ENCODE measurements around the gene SHCBP1L.
"Not testable (repeated sequence)": the region's sequence is repeated elsewhere in the genome, so short reads cannot be mapped to it uniquely, and the experiment has no call there.

The SHCBP1L gene

GRCh38 chr1:182965096-182965495 is 12.1 kb upstream of the SHCBP1L start:
- DNase-seq (ENCODE audit: low spot score): no peak

GRCh38 chr1:182962554-182963115 is 9.7 kb upstream of the SHCBP1L start:
- DNase-seq (ENCODE audit: low spot score): peak; percentile 71

- no peak for DNase-seq (ENCODE audit: low spot score)
Observed at GRCh38 chr1:182960046-182960445, 7.1 kb upstream of the SHCBP1L start.

GRCh38 chr1:182957902-182958395 is 5.0 kb upstream of the SHCBP1L start:
- DNase-seq (ENCODE audit: low spot score): no peak

- no peak for DNase-seq (ENCODE audit: low spot score)
Observed at GRCh38 chr1:182956708-182957365, 3.9 kb upstream of the SHCBP1L start.

DNA sequence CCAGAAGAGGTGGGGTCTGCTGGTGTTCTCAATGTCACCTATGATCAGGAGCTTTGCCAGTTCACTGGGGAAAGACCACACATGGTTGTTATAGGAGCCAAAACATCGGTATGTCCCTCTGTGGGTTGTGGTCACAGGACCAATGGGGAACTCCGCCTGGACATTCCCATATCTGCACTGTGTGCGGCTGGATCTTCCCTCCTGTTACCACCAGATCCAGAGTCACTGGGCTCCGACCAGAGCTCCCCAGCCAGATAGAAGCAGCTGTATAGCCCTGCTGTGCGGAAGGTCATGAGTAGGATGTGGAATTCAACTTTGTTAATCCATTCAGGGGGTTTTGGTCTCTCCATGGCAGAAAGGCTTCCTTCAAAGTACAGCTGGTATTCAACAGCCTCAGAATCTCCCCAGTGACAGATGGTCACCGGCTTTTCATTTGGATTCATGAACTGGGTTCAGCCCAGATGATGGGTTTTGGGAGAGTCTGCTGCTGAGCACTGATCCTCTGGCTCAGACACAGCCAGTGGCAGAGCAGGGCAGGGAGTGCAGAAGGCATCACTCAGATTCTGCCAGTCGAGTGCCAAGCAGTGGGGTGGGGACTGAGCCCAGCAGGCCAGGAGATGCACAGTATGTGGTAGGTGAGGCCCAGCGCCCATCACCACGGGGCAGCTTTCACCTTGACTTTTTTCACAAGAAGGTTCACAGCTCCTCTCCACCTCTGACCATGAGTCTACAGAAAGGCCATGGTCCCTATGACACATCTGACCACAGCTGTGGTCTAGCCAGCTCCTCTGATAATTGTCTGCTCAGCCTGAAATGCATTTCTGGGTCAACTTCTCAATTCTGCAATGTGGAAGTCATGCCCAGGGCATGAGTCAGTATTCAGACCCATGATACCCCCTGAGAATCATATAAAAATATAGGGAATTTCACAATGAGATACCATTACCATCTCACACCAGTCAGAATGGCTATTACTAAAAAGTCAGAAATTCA is 2.9 kb upstream of the SHCBP1L start:
- DNase-seq (ENCODE audit: low spot score): no peak

GRCh38 chr1:182953826-182954225 is 860 bp upstream of the SHCBP1L start:
- no peak for DNase-seq (ENCODE audit: low spot score)

GRCh38 chr1:182943336-182943735 is 9.6 kb downstream of the SHCBP1L start:
- DNase-seq (ENCODE audit: low spot score): not testable (repeated sequence)

GRCh38 chr1:182942145-182942544 is 10.8 kb downstream of the SHCBP1L start:
- not testable (repeated sequence) for DNase-seq (ENCODE audit: low spot score)

DNA sequence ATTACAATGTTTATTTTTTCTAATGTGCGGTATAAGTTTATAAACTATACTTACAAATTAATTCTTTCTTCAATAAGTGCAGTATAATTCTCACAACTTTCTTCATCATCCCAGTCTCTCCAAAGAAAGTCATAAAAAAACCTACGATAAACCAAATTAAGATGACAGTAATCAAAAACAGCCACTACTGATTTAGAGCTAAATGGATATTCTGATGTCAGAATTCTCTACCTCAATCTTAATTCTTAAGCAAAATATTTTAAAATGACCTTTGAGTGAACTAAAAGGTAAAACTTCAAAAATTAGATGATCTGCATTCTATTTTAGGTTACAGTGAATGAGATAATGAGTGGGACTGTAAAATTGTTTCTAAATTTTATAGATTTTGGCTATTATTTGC is 13.6 kb downstream of the SHCBP1L start:
- no peak for DNase-seq (ENCODE audit: low spot score)

GRCh38 chr1:182935716-182936115 is 17.2 kb downstream of the SHCBP1L start:
- no peak for DNase-seq (ENCODE audit: low spot score)

- DNase-seq (ENCODE audit: low spot score): no peak
Observed at GRCh38 chr1:182930985-182931384, 22.0 kb downstream of the SHCBP1L start.

GRCh38 chr1:182927693-182928433 is 25.1 kb downstream of the SHCBP1L start:
- DNase-seq (ENCODE audit: low spot score): peak; percentile 11

GRCh38 chr1:182925661-182926060 is 27.3 kb downstream of the SHCBP1L start:
- DNase-seq (ENCODE audit: low spot score): no peak

- DNase-seq (ENCODE audit: low spot score): no peak
Observed at GRCh38 chr1:182917378-182917777, 35.6 kb downstream of the SHCBP1L start.

DNA sequence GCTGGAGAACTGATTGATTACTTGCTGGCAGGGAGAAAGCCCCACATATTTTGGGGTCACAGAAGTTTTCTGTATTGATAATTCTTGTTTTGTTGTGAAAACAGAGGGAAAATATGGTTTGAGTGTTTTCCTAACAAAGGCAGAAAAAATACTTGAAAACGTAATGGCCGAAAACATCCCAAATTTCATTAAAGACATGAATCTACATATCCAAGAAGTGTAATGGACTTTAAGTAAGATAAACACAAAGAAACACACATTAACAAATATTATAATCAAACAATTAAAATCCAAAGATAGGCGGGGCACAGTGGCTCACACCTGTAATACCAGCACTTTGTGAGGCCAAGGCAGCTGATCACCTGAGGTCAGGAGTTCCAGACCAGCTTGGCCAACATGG is 39.6 kb downstream of the SHCBP1L start:
- DNase-seq (ENCODE audit: low spot score): no peak

DNA sequence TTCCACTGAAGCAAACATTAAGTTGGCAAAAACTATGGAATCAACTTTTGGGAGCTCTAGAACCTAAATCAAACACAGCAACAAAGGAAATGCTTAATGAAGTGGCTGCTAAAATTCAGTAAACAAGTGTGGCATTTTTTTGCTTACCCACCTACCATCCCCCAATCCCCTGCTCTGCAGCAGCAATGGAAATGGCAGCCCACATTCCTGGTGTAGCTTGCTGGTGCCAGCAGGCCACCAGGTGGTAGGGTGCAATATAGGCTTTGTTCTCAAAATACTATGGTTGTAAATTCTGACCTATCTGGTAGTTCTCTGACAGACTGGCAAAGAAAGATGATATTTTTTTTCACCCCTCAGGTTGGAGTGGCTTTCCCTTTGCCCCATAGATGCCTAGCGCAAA is 42.8 kb downstream of the SHCBP1L start:
- DNase-seq (ENCODE audit: low spot score): no peak

DNA sequence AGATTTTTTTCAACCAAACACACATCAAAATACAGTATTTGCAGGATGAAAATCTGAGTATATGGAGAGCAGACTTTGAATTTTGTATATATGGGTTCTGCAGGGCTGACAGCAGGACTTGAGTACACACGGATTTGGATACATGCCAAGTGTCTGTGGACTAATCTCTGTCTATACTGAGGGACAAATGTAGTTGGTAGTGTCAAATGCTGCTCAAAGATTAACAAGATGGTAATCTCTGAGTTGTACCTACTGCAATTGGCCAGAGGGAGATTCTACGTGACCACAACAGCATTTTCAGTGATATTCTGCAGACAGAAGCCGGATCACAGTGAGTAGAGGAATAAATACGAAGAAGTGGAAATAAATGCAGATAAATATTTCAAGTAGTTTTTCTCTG is 43.4 kb downstream of the SHCBP1L start:
- DNase-seq (ENCODE audit: low spot score): no peak

- DNase-seq (ENCODE audit: low spot score): no peak
Observed at GRCh38 chr1:182905321-182905720, 47.6 kb downstream of the SHCBP1L start.

GRCh38 chr1:182901946-182902345 is 51.0 kb downstream of the SHCBP1L start:
- DNase-seq (ENCODE audit: low spot score): not testable (repeated sequence)

DNA sequence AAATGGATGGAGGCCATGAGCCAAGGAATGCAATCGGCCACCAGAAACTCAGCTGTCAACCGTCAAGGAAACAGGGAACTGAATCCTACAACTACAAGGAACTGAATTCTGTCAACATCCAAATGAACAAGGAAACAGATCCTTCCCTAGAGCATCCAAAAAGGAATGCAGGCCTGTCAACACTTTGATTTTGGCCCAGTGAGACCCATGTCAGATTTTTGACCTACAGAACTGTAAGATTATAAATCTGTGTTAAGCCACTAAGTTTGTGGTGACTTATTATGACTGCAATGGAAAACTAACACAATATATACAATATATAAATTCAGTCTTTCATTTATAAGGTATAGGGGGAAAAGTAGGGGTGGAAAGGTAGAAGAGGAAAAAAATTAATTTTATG is 55.3 kb downstream of the SHCBP1L start:
- no peak for DNase-seq (ENCODE audit: low spot score)

Data from germinal center (tissue), 1 donor.